ENCODE data around the gene S100A7A. TPM values are rescaled to one million over a fixed set of nuclear protein-coding genes. Genes with fewer than 3 reads are reported as not detected.

S100A7A gene
- total RNA-seq, 1 experiment from 2014 or later, result not detected

DNA sequence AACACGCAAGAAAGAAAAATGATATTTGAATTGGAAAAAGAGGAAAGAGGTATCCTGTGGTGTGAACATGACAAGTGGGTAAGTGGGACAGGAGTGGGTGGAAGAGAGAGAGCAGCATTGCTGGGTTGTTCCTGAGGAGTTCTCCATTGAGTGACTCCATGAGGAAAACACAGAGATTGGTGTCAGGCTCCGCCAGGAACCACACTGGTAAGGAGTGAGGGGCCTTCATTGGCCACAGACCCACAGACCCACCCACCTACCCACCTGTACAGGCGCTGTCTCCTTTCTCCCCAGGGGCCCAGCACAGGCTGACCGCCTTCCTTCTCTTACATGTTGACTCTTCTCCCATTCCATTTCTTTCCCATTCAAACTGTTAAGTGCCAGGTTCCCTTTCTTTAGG is 20.9 kb downstream of the S100A7A start:
- ATAC-seq, result no peak
- Mint-ChIP-seq H3K36me3 (no peaks in the 10 kb centered on the region), H3K9me3 (no peaks in the 10 kb centered on the region), H3K4me3 (no peak overlapping the region), H3K27ac (no peak overlapping the region), H3K4me1 (no peaks in the 10 kb centered on the region), H3K27me3 (ENCODE audit: low read depth) (no peaks in the 10 kb centered on the region; the same call in 1 of the 2 replicates)
- TF ChIP-seq OVOL2 (CRISPR knock-in tag; IDR thresholded peaks at IDR 0.05; ENCODE audit: borderline replicate concordance) (no peak), FOXK1 (CRISPR knock-in tag; IDR thresholded peaks at IDR 0.05) (no peak), SMAD3 (CRISPR knock-in tag; IDR thresholded peaks at IDR 0.05; ENCODE audit: borderline replicate concordance) (no peak)
- TF ChIP-seq, protein P1, sequence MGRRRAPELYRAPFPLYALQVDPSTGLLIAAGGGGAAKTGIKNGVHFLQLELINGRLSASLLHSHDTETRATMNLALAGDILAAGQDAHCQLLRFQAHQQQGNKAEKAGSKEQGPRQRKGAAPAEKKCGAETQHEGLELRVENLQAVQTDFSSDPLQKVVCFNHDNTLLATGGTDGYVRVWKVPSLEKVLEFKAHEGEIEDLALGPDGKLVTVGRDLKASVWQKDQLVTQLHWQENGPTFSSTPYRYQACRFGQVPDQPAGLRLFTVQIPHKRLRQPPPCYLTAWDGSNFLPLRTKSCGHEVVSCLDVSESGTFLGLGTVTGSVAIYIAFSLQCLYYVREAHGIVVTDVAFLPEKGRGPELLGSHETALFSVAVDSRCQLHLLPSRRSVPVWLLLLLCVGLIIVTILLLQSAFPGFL (CRISPR knock-in tag; IDR thresholded peaks at IDR 0.05; ENCODE audit: borderline replicate concordance), result no peak
- ChIA-PET POLR2A (no interaction called here), CTCF (no interaction called here)
- no peak for DNase-seq (ENCODE audit: low spot score)

DNA sequence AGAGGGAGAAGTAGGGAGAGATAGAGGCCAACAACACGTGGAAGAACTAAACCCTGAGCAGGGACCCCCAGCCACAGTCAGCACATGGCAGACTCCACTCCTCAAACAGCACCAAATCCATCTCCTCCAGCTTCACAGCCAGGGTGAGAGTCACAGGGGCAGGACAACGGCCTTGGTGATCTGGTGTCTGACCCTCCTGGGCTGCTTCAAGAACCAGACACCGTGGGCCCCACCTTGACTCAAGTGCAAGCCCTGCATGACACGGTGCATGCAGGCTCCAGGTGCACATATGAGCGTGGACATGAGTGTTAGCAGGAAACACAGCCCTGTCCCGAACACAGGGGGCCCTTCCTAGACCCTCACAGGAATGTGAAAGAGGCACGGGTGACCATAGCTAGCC is 22.3 kb downstream of the S100A7A start:
- ChIA-PET CTCF (interaction anchor here (1.0 to 1.1 kb wide), 2 partner anchors 28 to 56 kb away, joined by 3 read pairs; no protein-coding TSS in a partner anchor), POLR2A (no interaction called here)
- no peaks in the 10 kb centered on the region for H3K36me3 Mint-ChIP-seq
- no peak overlapping the region for H3K4me3 Mint-ChIP-seq
- ATAC-seq, result no peak
- DNase-seq (ENCODE audit: low spot score), result no peak
- H3K27me3 Mint-ChIP-seq (ENCODE audit: low read depth), result peaks cover 6% of the 10 kb centered on the region
- H3K27ac Mint-ChIP-seq, result no peak overlapping the region
- TF ChIP-seq SMAD3 (CRISPR knock-in tag; IDR thresholded peaks at IDR 0.05; ENCODE audit: borderline replicate concordance) (no peak), JUN (CRISPR knock-in tag; IDR thresholded peaks at IDR 0.05) (no peak), MYBL2 (CRISPR knock-in tag; IDR thresholded peaks at IDR 0.05) (no peak), MXD4 (CRISPR knock-in tag; IDR thresholded peaks at IDR 0.05; ENCODE audit: borderline replicate concordance) (no peak), TEAD4 (CRISPR knock-in tag; IDR thresholded peaks at IDR 0.05) (no peak), TCF7 (CRISPR knock-in tag; IDR thresholded peaks at IDR 0.05; ENCODE audit: low read depth) (no peak), ESRRA (CRISPR knock-in tag; IDR thresholded peaks at IDR 0.05; ENCODE audit: borderline replicate concordance) (no peak), NFYB (CRISPR knock-in tag; conservative IDR thresholded peaks at IDR 0.05; ENCODE audit: low read depth) (no peak), ZBTB21 (CRISPR knock-in tag; IDR thresholded peaks at IDR 0.05; ENCODE audit: borderline replicate concordance) (no peak), ELF4 (CRISPR knock-in tag; IDR thresholded peaks at IDR 0.05; ENCODE audit: low read depth) (no peak)
- TF ChIP-seq, protein P1 (CRISPR knock-in tag; IDR thresholded peaks at IDR 0.05; ENCODE audit: borderline replicate concordance), result no peak
- TF ChIP-seq, protein P2, sequence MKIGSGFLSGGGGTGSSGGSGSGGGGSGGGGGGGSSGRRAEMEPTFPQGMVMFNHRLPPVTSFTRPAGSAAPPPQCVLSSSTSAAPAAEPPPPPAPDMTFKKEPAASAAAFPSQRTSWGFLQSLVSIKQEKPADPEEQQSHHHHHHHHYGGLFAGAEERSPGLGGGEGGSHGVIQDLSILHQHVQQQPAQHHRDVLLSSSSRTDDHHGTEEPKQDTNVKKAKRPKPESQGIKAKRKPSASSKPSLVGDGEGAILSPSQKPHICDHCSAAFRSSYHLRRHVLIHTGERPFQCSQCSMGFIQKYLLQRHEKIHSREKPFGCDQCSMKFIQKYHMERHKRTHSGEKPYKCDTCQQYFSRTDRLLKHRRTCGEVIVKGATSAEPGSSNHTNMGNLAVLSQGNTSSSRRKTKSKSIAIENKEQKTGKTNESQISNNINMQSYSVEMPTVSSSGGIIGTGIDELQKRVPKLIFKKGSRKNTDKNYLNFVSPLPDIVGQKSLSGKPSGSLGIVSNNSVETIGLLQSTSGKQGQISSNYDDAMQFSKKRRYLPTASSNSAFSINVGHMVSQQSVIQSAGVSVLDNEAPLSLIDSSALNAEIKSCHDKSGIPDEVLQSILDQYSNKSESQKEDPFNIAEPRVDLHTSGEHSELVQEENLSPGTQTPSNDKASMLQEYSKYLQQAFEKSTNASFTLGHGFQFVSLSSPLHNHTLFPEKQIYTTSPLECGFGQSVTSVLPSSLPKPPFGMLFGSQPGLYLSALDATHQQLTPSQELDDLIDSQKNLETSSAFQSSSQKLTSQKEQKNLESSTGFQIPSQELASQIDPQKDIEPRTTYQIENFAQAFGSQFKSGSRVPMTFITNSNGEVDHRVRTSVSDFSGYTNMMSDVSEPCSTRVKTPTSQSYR (CRISPR knock-in tag; IDR thresholded peaks at IDR 0.05), result no peak
- TF ChIP-seq, protein P3, sequence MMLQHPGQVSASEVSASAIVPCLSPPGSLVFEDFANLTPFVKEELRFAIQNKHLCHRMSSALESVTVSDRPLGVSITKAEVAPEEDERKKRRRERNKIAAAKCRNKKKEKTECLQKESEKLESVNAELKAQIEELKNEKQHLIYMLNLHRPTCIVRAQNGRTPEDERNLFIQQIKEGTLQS (CRISPR knock-in tag; conservative IDR thresholded peaks at IDR 0.05), result no peak
- TF ChIP-seq, protein P4, sequence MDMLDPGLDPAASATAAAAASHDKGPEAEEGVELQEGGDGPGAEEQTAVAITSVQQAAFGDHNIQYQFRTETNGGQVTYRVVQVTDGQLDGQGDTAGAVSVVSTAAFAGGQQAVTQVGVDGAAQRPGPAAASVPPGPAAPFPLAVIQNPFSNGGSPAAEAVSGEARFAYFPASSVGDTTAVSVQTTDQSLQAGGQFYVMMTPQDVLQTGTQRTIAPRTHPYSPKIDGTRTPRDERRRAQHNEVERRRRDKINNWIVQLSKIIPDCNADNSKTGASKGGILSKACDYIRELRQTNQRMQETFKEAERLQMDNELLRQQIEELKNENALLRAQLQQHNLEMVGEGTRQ (CRISPR knock-in tag; IDR thresholded peaks at IDR 0.05), result no peak
- TF ChIP-seq, protein P5, sequence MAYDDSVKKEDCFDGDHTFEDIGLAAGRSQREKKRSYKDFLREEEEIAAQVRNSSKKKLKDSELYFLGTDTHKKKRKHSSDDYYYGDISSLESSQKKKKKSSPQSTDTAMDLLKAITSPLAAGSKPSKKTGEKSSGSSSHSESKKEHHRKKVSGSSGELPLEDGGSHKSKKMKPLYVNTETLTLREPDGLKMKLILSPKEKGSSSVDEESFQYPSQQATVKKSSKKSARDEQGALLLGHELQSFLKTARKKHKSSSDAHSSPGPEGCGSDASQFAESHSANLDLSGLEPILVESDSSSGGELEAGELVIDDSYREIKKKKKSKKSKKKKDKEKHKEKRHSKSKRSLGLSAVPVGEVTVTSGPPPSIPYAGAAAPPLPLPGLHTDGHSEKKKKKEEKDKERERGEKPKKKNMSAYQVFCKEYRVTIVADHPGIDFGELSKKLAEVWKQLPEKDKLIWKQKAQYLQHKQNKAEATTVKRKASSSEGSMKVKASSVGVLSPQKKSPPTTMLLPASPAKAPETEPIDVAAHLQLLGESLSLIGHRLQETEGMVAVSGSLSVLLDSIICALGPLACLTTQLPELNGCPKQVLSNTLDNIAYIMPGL (CRISPR knock-in tag; IDR thresholded peaks at IDR 0.05), result no peak
- TF ChIP-seq, protein P6, sequence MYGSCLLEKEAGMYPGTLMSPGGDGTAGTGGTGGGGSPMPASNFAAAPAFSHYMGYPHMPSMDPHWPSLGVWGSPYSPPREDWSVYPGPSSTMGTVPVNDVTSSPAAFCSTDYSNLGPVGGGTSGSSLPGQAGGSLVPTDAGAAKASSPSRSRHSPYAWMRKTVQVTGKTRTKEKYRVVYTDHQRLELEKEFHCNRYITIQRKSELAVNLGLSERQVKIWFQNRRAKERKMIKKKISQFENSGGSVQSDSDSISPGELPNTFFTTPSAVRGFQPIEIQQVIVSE (CRISPR knock-in tag; IDR thresholded peaks at IDR 0.05; ENCODE audit: borderline replicate concordance), result no peak
- H3K9me3 Mint-ChIP-seq, result peaks cover 3% of the 10 kb centered on the region
- no peaks in the 10 kb centered on the region for H3K4me1 Mint-ChIP-seq

Data from WTC11 (cell line).